HEK293 (cell line): ENCODE results near the gene PIEZO1.

Experiments used
- GFI1B ChIP-seq: fragments of 450-650 bp; formaldehyde crosslinking; IDR thresholded peaks from 2 replicates; pipeline ENCODE4 v1.5.1; 2016; ENCODE audit warnings: missing biosample characterization, missing genetic modification characterization
- KLF16 ChIP-seq: fragments of 450-650 bp; formaldehyde crosslinking; IDR thresholded peaks from 2 replicates; pipeline ENCODE4 v1.5.1; 2017; ENCODE audit warnings: missing biosample characterization, missing genetic modification characterization
- PBX3 ChIP-seq: sonication (generic); formaldehyde crosslinking; IDR thresholded peaks from 2 replicates; pipeline ENCODE4 v1.8.1; 2022; ENCODE audit warnings: mild to moderate bottlenecking, moderate library complexity, missing genetic modification reagents
- REST ChIP-seq: fragments of 450-650 bp; formaldehyde crosslinking; IDR thresholded peaks from 2 replicates; pipeline ENCODE4 v1.5.1; 2016; ENCODE audit warnings: missing biosample characterization, missing genetic modification characterization
- YY1 ChIP-seq: fragments of 450-650 bp; formaldehyde crosslinking; IDR thresholded peaks from 2 replicates; pipeline ENCODE4 v1.5.1; 2018; ENCODE audit warnings: missing biosample characterization, missing genetic modification characterization
- TF ChIP-seq, protein P1 (sequence below): fragments of 450-650 bp; formaldehyde crosslinking; IDR thresholded peaks from 2 replicates; pipeline ENCODE4 v1.5.1; 2016; ENCODE audit warnings: missing biosample characterization, missing genetic modification characterization

- TF ChIP-seq, protein P1, sequence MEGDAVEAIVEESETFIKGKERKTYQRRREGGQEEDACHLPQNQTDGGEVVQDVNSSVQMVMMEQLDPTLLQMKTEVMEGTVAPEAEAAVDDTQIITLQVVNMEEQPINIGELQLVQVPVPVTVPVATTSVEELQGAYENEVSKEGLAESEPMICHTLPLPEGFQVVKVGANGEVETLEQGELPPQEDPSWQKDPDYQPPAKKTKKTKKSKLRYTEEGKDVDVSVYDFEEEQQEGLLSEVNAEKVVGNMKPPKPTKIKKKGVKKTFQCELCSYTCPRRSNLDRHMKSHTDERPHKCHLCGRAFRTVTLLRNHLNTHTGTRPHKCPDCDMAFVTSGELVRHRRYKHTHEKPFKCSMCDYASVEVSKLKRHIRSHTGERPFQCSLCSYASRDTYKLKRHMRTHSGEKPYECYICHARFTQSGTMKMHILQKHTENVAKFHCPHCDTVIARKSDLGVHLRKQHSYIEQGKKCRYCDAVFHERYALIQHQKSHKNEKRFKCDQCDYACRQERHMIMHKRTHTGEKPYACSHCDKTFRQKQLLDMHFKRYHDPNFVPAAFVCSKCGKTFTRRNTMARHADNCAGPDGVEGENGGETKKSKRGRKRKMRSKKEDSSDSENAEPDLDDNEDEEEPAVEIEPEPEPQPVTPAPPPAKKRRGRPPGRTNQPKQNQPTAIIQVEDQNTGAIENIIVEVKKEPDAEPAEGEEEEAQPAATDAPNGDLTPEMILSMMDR = no peak
- TF ChIP-seq REST (tag by site-specific recombination) (no peak), GFI1B (tag by site-specific recombination) (no peak), KLF16 (tag by site-specific recombination) (0 out of 2 replicates have a peak, but pooled peaks have one; percentile 17), YY1 (tag by site-specific recombination) (no peak), PBX3 (no peak)
Measured at GRCh38 chr16:88769617-88770460, 15.2 kb downstream of the PIEZO1 start.
